Stimulated activated naive CD8-positive, alpha-beta T cell treated with anti-CD3 and anti-CD28 coated beads, Interleukin-15, Interleukin-2, amounts not matched to agents 100 U/mL and 50 U/mL, for 24 hours (primary cell): ENCODE measurements around the gene ZNF292.
A peak's percentile ranks its signal among the peaks of the same experiment; 100 is the strongest.
"Not testable (repeated sequence)": the region's sequence is repeated elsewhere in the genome, so short reads cannot be mapped to it uniquely, and the experiment has no call there.

Experiments used
- ATAC-seq: fragments of 150-1000 bp; cut with Tn5 transposase; one replicate; pipeline ENCODE4 v1.10.0; 2021
- DNase-seq: peaks from one replicate; pipeline ENCODE4 v3.0.0; 2021

The ZNF292 gene

GRCh38 chr6:87164004-87164403 lies 8.6 kb downstream of the ZNF292 start:
- no peak for ATAC-seq

GRCh38 chr6:87164506-87164905 lies 9.1 kb downstream of the ZNF292 start:
- ATAC-seq, result no peak

More at GRCh38 chr6:87164004-87164403, 8.6 kb downstream of the ZNF292 start:
- no peak for DNase-seq

GRCh38 chr6:87165185-87165584 lies 9.8 kb downstream of the ZNF292 start:
- no peak for ATAC-seq
- no peak for DNase-seq

More at GRCh38 chr6:87164506-87164905, 9.1 kb downstream of the ZNF292 start:
- no peak for DNase-seq

GRCh38 chr6:87171938-87172633 lies 16.7 kb downstream of the ZNF292 start:
- ATAC-seq, result no peak
- no peak for DNase-seq

GRCh38 chr6:87174078-87174579 lies 18.8 kb downstream of the ZNF292 start:
- DNase-seq (no peak), ATAC-seq (no peak)

- ATAC-seq, result no peak
These were observed 21.1 kb downstream of the ZNF292 start for GRCh38 chr6:87176493-87176892.

GRCh38 chr6:87180105-87180728 lies 24.9 kb downstream of the ZNF292 start:
- ATAC-seq (no peak), DNase-seq (no peak)

More at GRCh38 chr6:87176493-87176892, 21.1 kb downstream of the ZNF292 start:
- no peak for DNase-seq

GRCh38 chr6:87181903-87182302 lies 26.5 kb downstream of the ZNF292 start:
- ATAC-seq (peak; percentile 11), DNase-seq (no peak)

- ATAC-seq (peak; percentile 84), DNase-seq (no peak)
These were observed 27.0 kb downstream of the ZNF292 start for GRCh38 chr6:87182321-87182720.

GRCh38 chr6:87182940-87183339 lies 27.6 kb downstream of the ZNF292 start:
- ATAC-seq (peak; percentile 53), DNase-seq (no peak)

- ATAC-seq (peak; percentile 33), DNase-seq (no peak)
These were observed 28.3 kb downstream of the ZNF292 start for GRCh38 chr6:87183687-87184086.

- ATAC-seq (no peak), DNase-seq (no peak)
These were observed 29.4 kb downstream of the ZNF292 start for GRCh38 chr6:87184762-87185250.

GRCh38 chr6:87196275-87196842 lies 41.0 kb downstream of the ZNF292 start:
- no peak for DNase-seq
- ATAC-seq, result peak; percentile 54

GRCh38 chr6:87197547-87197946 lies 42.2 kb downstream of the ZNF292 start:
- peak; percentile 66 for ATAC-seq
- DNase-seq, result no peak

- DNase-seq, ATAC-seq: not testable (repeated sequence)
These were observed 42.9 kb downstream of the ZNF292 start for GRCh38 chr6:87198022-87198810.

- DNase-seq (no peak), ATAC-seq (no peak)
These were observed 44.4 kb downstream of the ZNF292 start for GRCh38 chr6:87199787-87200186.

- no peak for ATAC-seq
- DNase-seq, result no peak
These were observed 45.3 kb downstream of the ZNF292 start for GRCh38 chr6:87200469-87201175.

- ATAC-seq (no peak), DNase-seq (no peak)
These were observed 48.2 kb downstream of the ZNF292 start for GRCh38 chr6:87203448-87204023.

- DNase-seq (no peak), ATAC-seq (no peak)
These were observed 54.4 kb downstream of the ZNF292 start for GRCh38 chr6:87209812-87210211.

- ATAC-seq (peak; percentile 97), DNase-seq (no peak)
These were observed 55.6 kb downstream of the ZNF292 start for GRCh38 chr6:87210979-87211378.

GRCh38 chr6:87212596-87212995 lies 57.2 kb downstream of the ZNF292 start:
- DNase-seq (no peak), ATAC-seq (no peak)
